ENCODE data around the gene DUSP15. TPM values are rescaled to one million over a fixed set of nuclear protein-coding genes. Genes with fewer than 3 reads are reported as not detected.

DUSP15 gene
- total RNA-seq, 2 experiments from 2014 or later = not detected

- Histone ChIP-seq H3K27ac (ENCODE audit: low read depth in 1 of 2, low read length in 2 of 2) (no peak overlapping the region), H3K9me3 (ENCODE audit: control insufficient read depth in 1 of 2, insufficient read depth in 1 of 2, low read length in 2 of 2) (no peaks in the 10 kb centered on the region), H3K4me1 (ENCODE audit: insufficient read depth, low read length) (peaks cover 10% of the 10 kb centered on the region), H3K36me3 (ENCODE audit: insufficient read depth, low read length) (no peaks in the 10 kb centered on the region), H3K4me3 (ENCODE audit: low read length) (no peak overlapping the region), H3K27me3 (ENCODE audit: control insufficient read depth in 1 of 2, insufficient read depth in 2 of 2, low read length in 2 of 2) (peaks cover 0 to 3% of the 10 kb centered on the region in 2 experiments)
- H3K9me3 Mint-ChIP-seq = no peaks in the 10 kb centered on the region
- H3K27ac Mint-ChIP-seq = no peak overlapping the region
- H3K4me3 Mint-ChIP-seq = no peak overlapping the region
- ChIA-PET POLR2A (no interaction called here), CTCF (no interaction called here)
- no peak for TF ChIP-seq CTCF (IDR thresholded peaks at IDR 0.05)
- ATAC-seq (ENCODE audit: poor library complexity) (no peak), DNase-seq (no peak)
- no peaks in the 10 kb centered on the region for H3K36me3 Mint-ChIP-seq (ENCODE audit: low read depth)
- no peaks in the 10 kb centered on the region for H3K4me1 Mint-ChIP-seq (ENCODE audit: low read depth)
- intact Hi-C loops (cut with DNase I, micrococcal nuclease) = no loop called here
- H3K27me3 Mint-ChIP-seq = no peaks in the 10 kb centered on the region
Observed at GRCh38 chr20:31818376-31818908, 51.9 kb downstream of the DUSP15 start.

DNA sequence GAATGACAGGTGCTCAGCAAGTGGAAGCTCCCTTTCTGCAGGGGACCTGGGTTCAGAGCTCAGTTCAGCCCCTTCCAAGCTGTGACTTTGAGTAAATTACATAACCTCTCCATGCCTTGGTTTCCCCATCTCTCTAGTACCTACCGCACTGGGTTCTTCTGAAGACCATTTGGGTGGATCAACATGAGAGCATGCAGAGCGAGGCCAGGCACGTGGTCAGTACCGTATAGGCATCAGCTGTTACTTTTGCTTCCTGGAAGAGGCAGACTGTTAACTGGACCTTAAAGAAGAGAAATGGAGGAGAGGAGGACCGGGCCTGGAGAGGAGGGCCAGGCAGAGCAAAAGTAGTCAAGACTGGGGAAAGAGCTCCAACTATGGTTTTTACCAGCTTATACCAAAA lies 52.9 kb downstream of the DUSP15 start:
- Histone ChIP-seq H3K4me1 (ENCODE audit: insufficient read depth, low read length) (peaks cover 2% of the 10 kb centered on the region), H3K4me3 (ENCODE audit: low read length) (no peak overlapping the region), H3K36me3 (ENCODE audit: insufficient read depth, low read length) (no peaks in the 10 kb centered on the region), H3K9me3 (ENCODE audit: control insufficient read depth in 1 of 2, insufficient read depth in 1 of 2, low read length in 2 of 2) (no peaks in the 10 kb centered on the region), H3K27me3 (ENCODE audit: control insufficient read depth in 1 of 2, insufficient read depth in 2 of 2, low read length in 2 of 2) (peaks cover 0 to 2% of the 10 kb centered on the region in 2 experiments), H3K27ac (ENCODE audit: low read depth in 1 of 2, low read length in 2 of 2) (no peak overlapping the region)
- ChIA-PET POLR2A (no interaction called here), CTCF (no interaction called here)
- no peaks in the 10 kb centered on the region for H3K27me3 Mint-ChIP-seq
- intact Hi-C loops (cut with DNase I, micrococcal nuclease) = no loop called here
- no peak for TF ChIP-seq CTCF (IDR thresholded peaks at IDR 0.05)
- no peak overlapping the region for H3K27ac Mint-ChIP-seq
- no peaks in the 10 kb centered on the region for H3K36me3 Mint-ChIP-seq (ENCODE audit: low read depth)
- H3K9me3 Mint-ChIP-seq = no peaks in the 10 kb centered on the region
- H3K4me1 Mint-ChIP-seq (ENCODE audit: low read depth) = no peaks in the 10 kb centered on the region
- no peak overlapping the region for H3K4me3 Mint-ChIP-seq
- DNase-seq (no peak), ATAC-seq (ENCODE audit: poor library complexity) (no peak)

- CTCF ChIA-PET = no interaction called here
- H3K4me1 ChIP-seq (ENCODE audit: insufficient read depth, low read length) = no peaks in the 10 kb centered on the region
- intact Hi-C loops (cut with DNase I, micrococcal nuclease) = no loop called here
- no peaks in the 10 kb centered on the region for H3K36me3 ChIP-seq (ENCODE audit: insufficient read depth, low read length)
- ATAC-seq (ENCODE audit: poor library complexity) (no peak), DNase-seq (no peak)
- H3K27ac ChIP-seq (ENCODE audit: low read depth in 1 of 2, low read length in 2 of 2) = no peak overlapping the region
- POLR2A ChIA-PET = no interaction called here
- H3K4me3 Mint-ChIP-seq = no peak overlapping the region
- no peaks in the 10 kb centered on the region for H3K9me3 Mint-ChIP-seq
- no peak for TF ChIP-seq CTCF (IDR thresholded peaks at IDR 0.05)
- no peaks in the 10 kb centered on the region for H3K4me1 Mint-ChIP-seq (ENCODE audit: low read depth)
- H3K27me3 Mint-ChIP-seq = no peaks in the 10 kb centered on the region
- no peak overlapping the region for H3K4me3 ChIP-seq (ENCODE audit: low read length)
- no peaks in the 10 kb centered on the region for H3K9me3 ChIP-seq (ENCODE audit: control insufficient read depth in 1 of 2, insufficient read depth in 1 of 2, low read length in 2 of 2)
- no peaks in the 10 kb centered on the region for H3K36me3 Mint-ChIP-seq (ENCODE audit: low read depth)
- H3K27me3 ChIP-seq (ENCODE audit: control insufficient read depth in 1 of 2, insufficient read depth in 2 of 2, low read length in 2 of 2) = no peaks in the 10 kb centered on the region
- no peak overlapping the region for H3K27ac Mint-ChIP-seq
Observed at GRCh38 chr20:31816221-31816620, 54.1 kb downstream of the DUSP15 start.

All from CD4-positive, alpha-beta T cell (primary cell).